Body of pancreas (tissue), 4 donors: ENCODE results near the gene ANKS1B. TPM values are rescaled to one million over a fixed set of nuclear protein-coding genes. Genes with fewer than 3 reads are reported as not detected.

Source experiments
- ATAC-seq: fragments of 150-250 bp; one replicate; pipeline ENCODE4 v1.9.1; 2016
- DNase-seq, 4 donors: peaks; one replicate each; pipeline ENCODE4 v3.0.0-alpha.2; 2019
- H3K27ac ChIP-seq, 4 donors: fragments of 200-600 bp; sonication (generic); 1 replicate in 3 of 4; 2 replicates in 1 of 4; pipeline versions ENCODE4 v1.5.1 to v1.6.1; 2016 to 2019; ENCODE audit warnings: mild to moderate bottlenecking in 1 of 4, mixed read lengths in 1 of 4, moderate library complexity in 1 of 4
- H3K27me3 ChIP-seq, 2 donors: fragments of 200-600 bp; sonication (generic); one replicate each; pipeline ENCODE4 v1.6.0; 2016; ENCODE audit warnings: mild to moderate bottlenecking in 1 of 2
- H3K36me3 ChIP-seq, 2 donors: fragments of 200-600 bp; sonication (generic); replicated peaks in 1 of 2; 2 replicates each; pipeline ENCODE4 v1.5.1; 2016; ENCODE audit warnings: low read depth in 2 of 2; ENCODE audit not compliant: insufficient read depth in 1 of 2
- H3K4me1 ChIP-seq: fragments of 200-600 bp; sonication (generic); one replicate; pipeline ENCODE4 v1.6.0; 2016
- H3K4me3 ChIP-seq, 2 donors: fragments of 200-600 bp; sonication (generic); 1 replicate in 1 of 2; 2 replicates in 1 of 2; pipeline ENCODE4 v1.5.1; 2016 to 2019
- H3K9me3 ChIP-seq, 3 donors: fragments of 200-600 bp; sonication (generic); 1 replicate in 2 of 3; 2 replicates in 1 of 3; pipeline ENCODE4 v1.5.1; 2016
- POLR2A ChIP-seq, 3 donors: fragments of 450-650 bp; IDR thresholded peaks; one replicate each; pipeline ENCODE4 v1.6.1; 2016; ENCODE audit warnings: antibody characterized with exemption in 3 of 3, mild to moderate bottlenecking in 2 of 3
- WGBS, 2 donors: methylation state at CpG; one replicate each; pipeline ENCODE4 v1.1.5; 2017; 5-methylcytosine and 5-hydroxymethylcytosine counted together
- intact Hi-C: fragments of 100-400 bp; cut with DNase I; formaldehyde crosslinking; loops from one replicate; pipeline ENCODE4 v1.15.1; 2023
- total RNA-seq, 2 donors: library from RNA; depleted of rRNA; stranded (reverse); fragments of >200 nt; gene quantifications; one replicate each; pipeline ENCODE4 v1.1.0, GENCODE V29; 2016
- TF ChIP-seq, protein P1 (sequence below), 7 experiments: fragments of 450-650 bp in 4 of 7; fragments of 200-600 bp in 3 of 7; sonication (generic) in 3 of 7; IDR thresholded peaks; one replicate each; pipeline ENCODE4 v1.5.1; 2016 to 2019; ENCODE audit warnings: antibody characterized with exemption in 7 of 7

Gene ANKS1B
- total RNA-seq, 2 donors from 2014 or later = 2.1 to 10.2 TPM

DNA sequence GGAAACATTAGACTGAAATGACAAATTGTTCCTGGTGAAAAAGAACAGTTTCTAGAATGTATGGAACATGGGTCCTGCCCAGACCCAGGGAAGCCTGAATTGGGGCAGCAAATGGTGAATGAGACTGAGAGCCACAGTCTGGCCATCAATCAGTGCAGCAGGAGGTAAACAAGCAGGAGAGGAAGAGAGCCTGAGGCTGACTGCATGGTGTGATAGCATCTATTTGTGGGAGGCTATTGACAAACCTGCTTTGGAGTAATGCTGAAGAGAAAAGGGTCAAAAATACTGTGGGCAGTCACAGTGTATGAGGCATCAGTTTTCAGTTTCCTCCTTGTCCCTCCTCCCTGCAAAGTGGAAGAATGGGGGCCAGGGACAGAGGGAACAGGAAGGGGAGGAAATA lies 136.8 kb downstream of the ANKS1B start:
- H3K4me3 ChIP-seq = no peak overlapping the region
- H3K27me3 ChIP-seq = no peaks in the 10 kb centered on the region
- TF ChIP-seq, protein P1, sequence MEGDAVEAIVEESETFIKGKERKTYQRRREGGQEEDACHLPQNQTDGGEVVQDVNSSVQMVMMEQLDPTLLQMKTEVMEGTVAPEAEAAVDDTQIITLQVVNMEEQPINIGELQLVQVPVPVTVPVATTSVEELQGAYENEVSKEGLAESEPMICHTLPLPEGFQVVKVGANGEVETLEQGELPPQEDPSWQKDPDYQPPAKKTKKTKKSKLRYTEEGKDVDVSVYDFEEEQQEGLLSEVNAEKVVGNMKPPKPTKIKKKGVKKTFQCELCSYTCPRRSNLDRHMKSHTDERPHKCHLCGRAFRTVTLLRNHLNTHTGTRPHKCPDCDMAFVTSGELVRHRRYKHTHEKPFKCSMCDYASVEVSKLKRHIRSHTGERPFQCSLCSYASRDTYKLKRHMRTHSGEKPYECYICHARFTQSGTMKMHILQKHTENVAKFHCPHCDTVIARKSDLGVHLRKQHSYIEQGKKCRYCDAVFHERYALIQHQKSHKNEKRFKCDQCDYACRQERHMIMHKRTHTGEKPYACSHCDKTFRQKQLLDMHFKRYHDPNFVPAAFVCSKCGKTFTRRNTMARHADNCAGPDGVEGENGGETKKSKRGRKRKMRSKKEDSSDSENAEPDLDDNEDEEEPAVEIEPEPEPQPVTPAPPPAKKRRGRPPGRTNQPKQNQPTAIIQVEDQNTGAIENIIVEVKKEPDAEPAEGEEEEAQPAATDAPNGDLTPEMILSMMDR (IDR thresholded peaks at IDR 0.05) = no peak
- TF ChIP-seq POLR2A (IDR thresholded peaks at IDR 0.05) = no peak
- no peaks in the 10 kb centered on the region for H3K36me3 ChIP-seq
- intact Hi-C loops = no loop called here
- no peaks in the 10 kb centered on the region for H3K4me1 ChIP-seq
- no peak for DNase-seq
- no peaks in the 10 kb centered on the region for H3K9me3 ChIP-seq
- no peak for ATAC-seq
- no peak overlapping the region for H3K27ac ChIP-seq

DNA sequence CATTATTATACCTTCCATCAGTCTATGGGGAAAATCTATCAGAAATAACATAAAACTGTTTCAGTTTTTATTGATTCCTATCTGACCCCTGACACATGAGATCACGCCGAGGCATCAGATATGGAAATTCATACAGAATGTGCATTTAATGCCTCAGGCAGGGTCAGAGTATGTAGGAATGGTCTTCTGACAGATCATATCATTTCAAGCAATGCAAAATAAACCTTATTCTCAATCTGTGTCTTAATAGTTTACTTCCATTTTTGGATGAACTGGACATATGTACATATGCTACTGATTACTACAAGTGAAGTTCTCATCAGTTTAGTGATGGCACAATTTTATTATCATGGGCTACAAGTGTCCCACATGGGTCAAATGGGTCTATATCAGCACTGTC lies 150.0 kb downstream of the ANKS1B start:
- Histone ChIP-seq H3K27me3 (no peaks in the 10 kb centered on the region), H3K4me3 (no peak overlapping the region), H3K36me3 (no peaks in the 10 kb centered on the region), H3K9me3 (no peaks in the 10 kb centered on the region), H3K27ac (no peak overlapping the region), H3K4me1 (no peaks in the 10 kb centered on the region)
- no peak for TF ChIP-seq POLR2A (IDR thresholded peaks at IDR 0.05)
- TF ChIP-seq, protein P1 (IDR thresholded peaks at IDR 0.05) = no peak
- ATAC-seq (no peak), DNase-seq (no peak)
- intact Hi-C loops = no loop called here
- 87 to 91% methylated on average over 2 of the region's 2 CpGs for WGBS, 2 donors

DNA sequence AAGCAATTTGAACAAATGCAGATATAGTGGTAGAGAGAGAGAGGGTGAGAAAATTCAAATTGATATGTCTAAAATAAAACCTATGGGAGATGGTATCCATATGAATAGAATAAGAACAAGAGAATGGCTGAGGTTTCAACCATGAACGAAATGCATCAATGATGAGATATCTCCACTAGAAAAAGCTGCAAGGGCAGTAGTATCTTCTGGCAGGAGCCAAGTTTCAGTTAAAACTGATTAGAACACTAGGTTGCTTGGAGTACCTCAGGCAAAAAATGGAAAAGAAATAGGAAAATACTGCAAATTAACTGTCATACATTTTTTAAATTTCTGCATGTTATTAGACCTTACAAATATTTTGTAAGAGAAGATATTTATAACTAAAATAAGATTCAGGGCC lies 151.3 kb downstream of the ANKS1B start:
- no peaks in the 10 kb centered on the region for H3K36me3 ChIP-seq
- 41 to 48% methylated on average over 1 of the region's 1 CpG for WGBS, 2 donors

GRCh38 chr12:99824900-99825542 lies 159.7 kb downstream of the ANKS1B start:
- DNase-seq = no peak
- Histone ChIP-seq H3K27ac (no peak overlapping the region), H3K27me3 (no peaks in the 10 kb centered on the region), H3K9me3 (no peaks in the 10 kb centered on the region), H3K4me1 (no peaks in the 10 kb centered on the region), H3K36me3 (no peaks in the 10 kb centered on the region), H3K4me3 (no peak overlapping the region)
- TF ChIP-seq POLR2A (IDR thresholded peaks at IDR 0.05) = no peak
- TF ChIP-seq, protein P1 (IDR thresholded peaks at IDR 0.05) = no peak
- intact Hi-C loops = no loop called here
- ATAC-seq = no peak
- 45 to 59% methylated on average over 8 of the region's 8 CpGs for WGBS, 2 donors

More for the DNA sequence above, 151.3 kb downstream of the ANKS1B start:
- H3K4me1 ChIP-seq = no peaks in the 10 kb centered on the region
- no peak overlapping the region for H3K4me3 ChIP-seq
- no peak overlapping the region for H3K27ac ChIP-seq
- no peak for DNase-seq
- TF ChIP-seq POLR2A (IDR thresholded peaks at IDR 0.05) = no peak
- TF ChIP-seq, protein P1 (IDR thresholded peaks at IDR 0.05) = no peak
- no peaks in the 10 kb centered on the region for H3K27me3 ChIP-seq
- H3K9me3 ChIP-seq = no peaks in the 10 kb centered on the region
- intact Hi-C loops = no loop called here
- no peak for ATAC-seq

GRCh38 chr12:99822273-99822672 lies 162.5 kb downstream of the ANKS1B start:
- ATAC-seq (no peak), DNase-seq (no peak)
- Histone ChIP-seq H3K9me3 (no peaks in the 10 kb centered on the region), H3K27ac (no peak overlapping the region), H3K27me3 (no peaks in the 10 kb centered on the region), H3K36me3 (no peaks in the 10 kb centered on the region), H3K4me1 (no peaks in the 10 kb centered on the region), H3K4me3 (no peak overlapping the region)
- intact Hi-C loops = no loop called here
- TF ChIP-seq POLR2A (IDR thresholded peaks at IDR 0.05) = no peak
- TF ChIP-seq, protein P1 (IDR thresholded peaks at IDR 0.05) = no peak
